Adrenal gland (tissue), 5 donors: ENCODE measurements around the gene TMCC3.

ENCODE experiments used
- CTCF ChIP-seq, 6 experiments: fragments of 450-650 bp in 4 of 6; fragments of 200-600 bp in 2 of 6; sonication (generic) in 1 of 6; IDR thresholded peaks; 1 replicate in 5 of 6; 2 replicates in 1 of 6; pipeline versions ENCODE4 v1.5.1 to v1.8.0; 2016 to 2021; ENCODE audit warnings: antibody characterized with exemption in 6 of 6, mild to moderate bottlenecking in 2 of 6, moderate library complexity in 1 of 6
- POLR2A ChIP-seq, 2 donors: fragments of 450-650 bp; IDR thresholded peaks; one replicate each; pipeline ENCODE4 v1.6.1; 2017; ENCODE audit warnings: antibody characterized with exemption in 2 of 2, mild to moderate bottlenecking in 2 of 2, moderate library complexity in 1 of 2
- donor health status: DM: no; HTN: no; CAD: no.

GRCh38 chr12:94594443-94594825, 55.9 kb downstream of the TMCC3 start:
- TF ChIP-seq CTCF (IDR thresholded peaks at IDR 0.05), result no peak
- TF ChIP-seq POLR2A (IDR thresholded peaks at IDR 0.05), result no peak
